Left ventricle myocardium inferior (tissue), 1 donor: ENCODE measurements around the gene ROGDI. TPM values are rescaled to one million over a fixed set of nuclear protein-coding genes. Genes with fewer than 3 reads are reported as not detected.

Experiments
- DNase-seq: peaks from one replicate; pipeline ENCODE4 v3.0.0-alpha.2; 2020
- H3K27ac ChIP-seq: fragments of 200-600 bp; replicated peaks from 2 replicates; pipeline ENCODE4 v1.8.0; 2021
- H3K27me3 ChIP-seq: fragments of 200-600 bp; 2 replicates; pipeline ENCODE4 v1.8.0; 2021; ENCODE audit warnings: low read depth
- H3K36me3 ChIP-seq: fragments of 200-600 bp; 2 replicates; pipeline ENCODE4 v1.8.0; 2021
- H3K4me1 ChIP-seq: fragments of 200-600 bp; 2 replicates; pipeline ENCODE4 v1.8.0; 2021
- H3K4me3 ChIP-seq: fragments of 200-600 bp; 2 replicates; pipeline ENCODE4 v1.8.0; 2021; ENCODE audit warnings: mild to moderate bottlenecking, moderate library complexity
- H3K9me3 ChIP-seq: fragments of 200-600 bp; replicated peaks from 2 replicates; pipeline ENCODE4 v1.8.0; 2021
- intact Hi-C: fragments of 100-400 bp; cut with micrococcal nuclease; formaldehyde crosslinking; loops from one replicate; pipeline ENCODE4 v1.11.0; 2022
- total RNA-seq: library from RNA; stranded (reverse); fragmentation: NEBNext Ultra II Directional; extraction: Animal tissue kit (Norgen Biotek cat#: 25700); gene quantifications from one replicate; pipeline ENCODE4 v1.2.1, GENCODE V29; 2021
- TF ChIP-seq, protein P1 (sequence below): fragments of 200-600 bp; IDR thresholded peaks from 2 replicates; pipeline ENCODE4 v1.8.0; 2021; ENCODE audit warnings: antibody characterized with exemption, mild to moderate bottlenecking, borderline replicate concordance
- donor health status: DM: no; HTN: yes; CAD: no; lungs with severe emphysema.

Gene ROGDI
- total RNA-seq, 1 donor from 2014 or later = 97.4 TPM

DNA sequence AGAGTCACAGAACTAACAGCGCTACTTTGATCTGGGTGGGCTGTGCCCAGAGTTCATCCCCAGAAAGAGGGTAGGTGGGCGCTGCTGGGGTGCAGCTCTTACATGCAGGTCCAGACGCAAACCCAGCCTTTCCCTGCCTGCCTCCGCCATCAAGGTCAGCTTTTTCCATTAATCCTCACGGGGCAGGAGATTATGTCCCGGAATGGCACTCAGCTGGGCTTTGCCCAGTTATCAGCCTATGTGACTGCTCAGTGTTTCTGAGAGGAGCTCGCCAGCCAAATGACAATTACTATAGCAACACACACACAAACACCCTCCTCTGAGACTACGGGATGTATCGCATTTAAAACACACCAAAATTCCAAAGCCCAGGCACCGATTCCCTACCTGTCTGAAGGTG, 24.5 kb upstream of the ROGDI start:
- Histone ChIP-seq H3K27ac (peak overlapping the region; percentile 93), H3K9me3 (no peaks in the 10 kb centered on the region), H3K27me3 (no peaks in the 10 kb centered on the region), H3K4me1 (peaks cover 87% of the 10 kb centered on the region), H3K4me3 (no peak overlapping the region), H3K36me3 (peaks cover 92% of the 10 kb centered on the region)
- intact Hi-C loops = no loop called here
- TF ChIP-seq, protein P1, sequence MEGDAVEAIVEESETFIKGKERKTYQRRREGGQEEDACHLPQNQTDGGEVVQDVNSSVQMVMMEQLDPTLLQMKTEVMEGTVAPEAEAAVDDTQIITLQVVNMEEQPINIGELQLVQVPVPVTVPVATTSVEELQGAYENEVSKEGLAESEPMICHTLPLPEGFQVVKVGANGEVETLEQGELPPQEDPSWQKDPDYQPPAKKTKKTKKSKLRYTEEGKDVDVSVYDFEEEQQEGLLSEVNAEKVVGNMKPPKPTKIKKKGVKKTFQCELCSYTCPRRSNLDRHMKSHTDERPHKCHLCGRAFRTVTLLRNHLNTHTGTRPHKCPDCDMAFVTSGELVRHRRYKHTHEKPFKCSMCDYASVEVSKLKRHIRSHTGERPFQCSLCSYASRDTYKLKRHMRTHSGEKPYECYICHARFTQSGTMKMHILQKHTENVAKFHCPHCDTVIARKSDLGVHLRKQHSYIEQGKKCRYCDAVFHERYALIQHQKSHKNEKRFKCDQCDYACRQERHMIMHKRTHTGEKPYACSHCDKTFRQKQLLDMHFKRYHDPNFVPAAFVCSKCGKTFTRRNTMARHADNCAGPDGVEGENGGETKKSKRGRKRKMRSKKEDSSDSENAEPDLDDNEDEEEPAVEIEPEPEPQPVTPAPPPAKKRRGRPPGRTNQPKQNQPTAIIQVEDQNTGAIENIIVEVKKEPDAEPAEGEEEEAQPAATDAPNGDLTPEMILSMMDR = no peak
- DNase-seq = peak; percentile 50

DNA sequence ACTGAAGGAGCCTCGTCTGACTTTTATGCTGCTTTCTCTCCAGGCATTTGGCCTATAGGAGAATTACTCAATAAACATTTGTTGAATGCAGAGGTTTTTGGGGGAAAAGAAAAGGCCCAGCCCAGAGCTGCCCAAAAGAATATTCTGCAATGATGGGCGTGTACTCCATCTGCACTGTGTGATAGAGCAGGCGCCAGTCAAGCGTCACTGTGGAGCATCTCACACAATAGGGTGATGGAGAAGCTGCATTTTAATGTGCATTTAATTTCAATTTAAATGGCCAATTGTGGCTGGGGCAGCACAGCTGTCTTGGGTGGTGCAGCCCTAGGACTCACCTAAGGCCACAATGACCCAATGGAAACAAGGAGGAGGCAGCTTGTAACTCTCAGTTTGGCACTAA, 24.1 kb upstream of the ROGDI start:
- no peak for DNase-seq
- Histone ChIP-seq H3K27ac (peak overlapping the region; percentile 93), H3K4me1 (peaks cover 87% of the 10 kb centered on the region), H3K27me3 (no peaks in the 10 kb centered on the region), H3K36me3 (peaks cover 92% of the 10 kb centered on the region), H3K9me3 (no peaks in the 10 kb centered on the region), H3K4me3 (no peak overlapping the region)
- intact Hi-C loops = no loop called here
- TF ChIP-seq, protein P1 = no peak

DNA sequence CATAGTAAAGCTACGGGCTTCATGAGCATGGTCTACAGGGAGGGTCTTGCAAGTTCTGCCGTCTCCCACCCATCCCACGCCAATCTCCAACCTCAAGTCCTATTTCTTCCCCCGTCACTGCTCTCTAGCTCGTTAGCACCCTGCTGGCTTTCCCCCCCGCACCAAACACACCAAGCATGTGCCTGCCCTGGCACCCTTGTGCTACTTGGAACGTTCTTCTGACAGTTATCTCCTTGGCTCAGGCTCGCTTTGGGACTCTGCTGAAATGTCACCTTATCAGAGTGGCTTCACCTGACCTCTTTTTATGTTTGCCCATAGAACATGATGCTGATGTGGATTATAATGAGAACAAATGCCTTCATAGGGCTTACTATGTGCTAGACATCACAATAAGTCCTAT, 22.8 kb upstream of the ROGDI start:
- TF ChIP-seq, protein P1 = no peak
- Histone ChIP-seq H3K4me3 (no peak overlapping the region), H3K36me3 (peaks cover 92% of the 10 kb centered on the region), H3K4me1 (peaks cover 87% of the 10 kb centered on the region), H3K27ac (peak overlapping the region; percentile 93), H3K9me3 (no peaks in the 10 kb centered on the region), H3K27me3 (no peaks in the 10 kb centered on the region)
- DNase-seq = peak; percentile 60
- intact Hi-C loops = no loop called here

DNA sequence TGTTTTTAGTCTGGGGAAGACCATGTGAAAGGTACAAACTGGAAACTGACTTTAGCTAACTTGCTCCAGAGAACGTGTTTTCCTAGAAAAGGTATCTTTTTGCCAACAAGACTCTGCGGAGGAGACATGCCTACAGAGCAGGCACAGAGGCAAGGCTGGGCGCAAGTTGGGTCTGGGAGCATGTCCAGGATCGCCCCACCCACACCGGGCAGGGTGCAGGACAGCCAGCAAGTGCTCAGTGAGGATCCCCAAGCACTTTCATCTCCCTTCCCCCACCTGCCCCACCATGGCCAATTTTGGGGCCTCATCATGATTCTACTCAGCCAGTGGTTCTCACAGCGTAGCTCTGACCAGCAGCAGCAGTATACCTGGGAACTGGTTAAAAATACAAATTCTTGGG, 18.2 kb upstream of the ROGDI start:
- TF ChIP-seq, protein P1 = no peak
- Histone ChIP-seq H3K27me3 (no peaks in the 10 kb centered on the region), H3K4me1 (peaks cover 65% of the 10 kb centered on the region), H3K4me3 (no peak overlapping the region), H3K36me3 (peaks cover 95% of the 10 kb centered on the region), H3K9me3 (no peaks in the 10 kb centered on the region), H3K27ac (peak overlapping the region; percentile 93)
- intact Hi-C loops = no loop called here
- no peak for DNase-seq

DNA sequence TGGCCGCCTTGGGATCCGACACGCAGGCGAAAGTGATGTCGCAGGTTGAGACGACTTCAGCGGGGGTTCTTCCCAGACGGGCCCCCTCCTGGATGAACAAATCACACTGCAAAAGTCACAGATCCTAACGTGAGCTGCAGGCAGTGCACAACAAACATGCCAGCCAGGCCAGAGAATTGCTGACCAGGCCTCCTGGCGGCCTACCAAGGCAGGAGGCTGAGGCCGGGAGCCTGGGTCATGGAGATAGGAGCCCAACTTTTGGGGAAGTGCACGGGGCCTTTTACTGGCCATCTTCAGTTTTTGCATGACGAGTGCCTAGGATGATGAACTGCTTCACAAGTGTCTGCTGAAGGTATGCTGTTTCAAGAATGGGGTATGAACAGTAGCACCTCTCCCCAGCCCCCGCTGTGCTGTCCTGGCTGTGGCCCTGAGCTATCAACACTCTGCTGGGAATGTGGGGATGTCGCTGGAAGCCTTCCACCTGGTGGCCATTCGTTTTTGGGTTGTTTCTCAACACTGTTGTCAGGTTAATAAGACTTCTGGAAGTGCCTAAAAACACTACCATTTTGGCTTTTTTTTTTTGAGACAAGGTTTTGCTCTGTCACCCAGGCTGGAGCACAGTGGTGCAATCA, 12.2 kb upstream of the ROGDI start:
- intact Hi-C loops = no loop called here
- Histone ChIP-seq H3K4me1 (peaks cover 35% of the 10 kb centered on the region), H3K4me3 (peak overlapping the region; percentile 17), H3K27me3 (no peaks in the 10 kb centered on the region), H3K9me3 (no peaks in the 10 kb centered on the region), H3K36me3 (peaks cover 98% of the 10 kb centered on the region), H3K27ac (peak overlapping the region; percentile 93)
- TF ChIP-seq, protein P1 = peak; percentile 17
- DNase-seq = no peak
